Measurements from ENCODE around the gene RAB39B.
"Not testable (repeated sequence)": the region's sequence is repeated elsewhere in the genome, so short reads cannot be mapped to it uniquely, and the experiment has no call there.

RAB39B gene, protein sequence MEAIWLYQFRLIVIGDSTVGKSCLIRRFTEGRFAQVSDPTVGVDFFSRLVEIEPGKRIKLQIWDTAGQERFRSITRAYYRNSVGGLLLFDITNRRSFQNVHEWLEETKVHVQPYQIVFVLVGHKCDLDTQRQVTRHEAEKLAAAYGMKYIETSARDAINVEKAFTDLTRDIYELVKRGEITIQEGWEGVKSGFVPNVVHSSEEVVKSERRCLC

GRCh38 chrX:155263854-155264628 is at the start of gene RAB39B:
Gene RAB39B, minus strand, starts transcription at chrX:155264491. Its CDS starts 203 bp downstream, at chrX:155264288.
- TF ChIP-seq POLR2A (IDR thresholded peaks at IDR 0.05; ENCODE audit: low read depth, low read length), result no peak
- FAIRE-seq, result peak; percentile 83
- DNase-seq (ENCODE audit: insufficient read length, low spot score), result peak; percentile 55

DNA sequence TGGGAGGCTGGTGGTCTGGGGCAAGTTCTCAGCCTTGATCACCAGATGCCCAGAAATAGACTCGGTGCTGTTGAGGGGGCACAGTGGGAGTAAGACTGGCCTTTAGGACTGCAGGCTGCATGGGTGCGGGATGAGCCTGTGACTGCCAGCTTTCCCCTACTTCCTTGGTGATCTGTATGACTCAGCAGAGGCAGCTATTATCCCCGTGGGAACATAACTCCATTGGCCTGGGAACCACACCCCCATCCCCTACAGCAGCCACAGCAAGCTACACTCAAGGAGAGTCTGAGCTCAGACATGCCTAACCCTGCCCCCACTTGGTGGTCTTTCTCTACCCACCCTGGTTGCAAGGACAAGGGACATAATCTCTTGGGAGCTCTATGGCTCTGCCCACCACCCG is 49.5 kb upstream of the RAB39B start:
- FAIRE-seq (no peak), DNase-seq (ENCODE audit: insufficient read length, low spot score) (no peak)
- no peak for TF ChIP-seq POLR2A (IDR thresholded peaks at IDR 0.05; ENCODE audit: low read depth, low read length)

DNA sequence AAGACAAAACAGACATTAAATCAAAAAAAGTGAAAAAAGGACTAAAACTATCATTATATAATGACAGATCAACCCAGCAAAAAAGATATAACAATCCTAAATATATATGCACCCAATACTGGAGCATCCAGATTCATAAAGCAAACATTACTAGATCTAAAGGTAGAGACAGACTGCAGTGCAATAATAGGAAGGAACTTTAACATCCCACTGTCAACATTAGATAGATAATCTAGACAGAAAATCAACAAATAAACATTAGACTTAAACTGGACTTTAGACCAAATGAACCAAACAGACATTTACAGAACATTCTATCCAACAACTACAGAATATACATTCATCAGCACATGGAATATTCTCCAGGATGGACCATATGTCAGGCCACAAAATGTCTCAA is 29.5 kb upstream of the RAB39B start:
- no peak for DNase-seq (ENCODE audit: insufficient read length, low spot score)
- no peak for TF ChIP-seq POLR2A (IDR thresholded peaks at IDR 0.05; ENCODE audit: low read depth, low read length)
- no peak for FAIRE-seq

DNA sequence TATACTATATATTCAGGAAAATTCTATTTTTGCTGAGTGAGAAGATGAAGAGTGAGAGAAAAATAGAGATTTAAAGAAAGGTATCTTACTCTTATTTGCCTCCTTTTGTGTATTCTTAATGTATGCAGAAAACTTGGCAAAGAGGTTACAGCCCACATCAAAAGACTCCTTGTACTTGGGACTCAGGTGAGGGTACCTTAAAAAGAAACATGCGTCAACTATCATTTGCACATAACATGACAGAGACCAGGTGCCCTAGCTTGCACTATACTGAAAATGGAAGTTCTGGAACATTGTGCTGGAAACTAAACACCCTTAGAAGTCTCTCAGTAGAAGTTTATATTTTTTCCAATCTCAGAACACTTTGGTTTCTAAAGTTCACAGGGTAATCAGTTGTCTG is 15.6 kb upstream of the RAB39B start:
- DNase-seq (ENCODE audit: insufficient read length, low spot score) (no peak), FAIRE-seq (no peak)
- no peak for TF ChIP-seq POLR2A (IDR thresholded peaks at IDR 0.05; ENCODE audit: low read depth, low read length)

- no peak for FAIRE-seq
- TF ChIP-seq POLR2A (IDR thresholded peaks at IDR 0.05; ENCODE audit: low read depth, low read length), result no peak
- DNase-seq (ENCODE audit: insufficient read length, low spot score), result no peak
These were observed 6.7 kb upstream of the RAB39B start for GRCh38 chrX:155270969-155271368.

- not testable (repeated sequence) for DNase-seq (ENCODE audit: insufficient read length, low spot score); FAIRE-seq
These were observed 3.7 kb upstream of the RAB39B start for GRCh38 chrX:155267995-155268394.

- TF ChIP-seq POLR2A (IDR thresholded peaks at IDR 0.05; ENCODE audit: low read depth, low read length), result no peak
- FAIRE-seq (no peak), DNase-seq (ENCODE audit: insufficient read length, low spot score) (no peak)
These were observed 2.1 kb upstream of the RAB39B start for GRCh38 chrX:155266439-155266838.

DNA sequence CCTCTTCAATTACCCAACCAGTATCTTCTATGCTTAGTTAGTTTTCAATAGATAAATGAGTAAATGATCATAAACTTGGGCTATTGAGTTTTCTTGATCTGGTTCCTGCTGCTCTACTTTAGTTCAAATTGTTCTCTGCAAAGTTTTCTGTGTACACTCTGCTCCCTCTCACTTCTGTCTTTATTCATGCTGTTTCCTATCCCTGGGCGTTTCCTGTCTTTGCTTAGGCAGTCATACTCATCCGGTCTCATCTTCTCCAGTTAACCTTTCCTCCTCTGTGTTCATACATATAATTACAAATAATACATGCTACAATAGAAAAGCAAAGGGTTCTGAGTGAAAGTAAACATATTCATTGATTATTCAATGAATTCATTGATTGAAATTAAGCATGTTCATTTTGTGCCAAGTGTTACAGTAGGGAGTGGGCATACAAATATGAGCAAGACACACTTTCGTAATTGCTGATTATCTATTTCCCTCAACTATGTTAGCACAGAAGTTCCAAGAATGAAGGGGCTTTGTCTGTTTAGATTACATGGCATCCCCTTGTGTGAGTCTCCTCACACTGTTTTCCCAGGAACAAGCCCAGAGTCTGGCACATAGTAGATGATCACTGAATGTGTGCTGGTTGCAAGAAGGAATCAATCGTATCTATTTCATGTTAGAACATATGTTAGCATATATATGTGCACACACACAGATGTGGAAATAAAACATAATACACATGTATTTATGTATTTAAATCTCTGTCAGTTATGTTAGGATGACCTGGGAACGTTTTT is 1.1 kb downstream of the RAB39B start:
- FAIRE-seq (no peak), DNase-seq (ENCODE audit: insufficient read length, low spot score) (no peak)
- TF ChIP-seq POLR2A (IDR thresholded peaks at IDR 0.05; ENCODE audit: low read depth, low read length), result no peak

DNA sequence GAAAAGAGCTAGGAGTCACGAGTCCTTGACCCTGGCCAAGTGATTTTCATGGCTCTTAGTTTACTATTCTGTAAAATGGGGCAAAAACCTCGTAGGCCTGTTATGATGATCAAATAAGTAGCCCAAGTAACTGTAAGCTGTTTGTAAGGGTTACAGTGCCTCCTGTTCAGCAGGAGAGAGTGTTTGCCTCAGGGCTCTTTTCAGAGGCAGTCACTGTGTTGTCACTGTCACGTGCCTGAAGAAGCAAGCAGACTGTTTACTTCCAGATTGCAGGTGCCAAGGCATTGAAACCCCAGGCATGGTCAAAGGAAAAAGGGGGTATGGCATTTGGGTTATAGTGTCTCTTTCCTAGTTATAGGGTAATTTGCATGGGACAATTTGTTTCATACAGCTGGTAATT is 4.5 kb downstream of the RAB39B start:
- DNase-seq (ENCODE audit: insufficient read length, low spot score), result no peak
- no peak for FAIRE-seq
- TF ChIP-seq POLR2A (IDR thresholded peaks at IDR 0.05; ENCODE audit: low read depth, low read length), result no peak

DNA sequence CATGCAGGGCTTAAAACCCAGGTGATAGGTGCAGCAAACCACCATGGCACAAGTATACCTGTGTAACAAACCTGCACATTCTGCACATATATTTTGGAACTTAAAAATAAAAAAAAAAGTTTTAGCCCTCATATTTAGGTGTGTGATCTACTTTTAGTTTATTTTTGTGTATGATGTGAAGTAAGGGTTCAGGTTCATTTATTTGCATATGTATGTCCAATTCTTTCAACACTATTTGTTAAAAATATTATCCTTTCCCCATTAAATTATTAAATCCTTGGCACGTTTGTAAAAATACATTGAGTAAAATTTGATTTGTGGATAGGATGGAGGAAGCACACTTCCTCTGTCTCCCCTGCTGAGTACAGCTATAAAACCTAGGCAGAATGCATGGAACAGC is 12.9 kb downstream of the RAB39B start:
- FAIRE-seq, result no peak
- no peak for TF ChIP-seq POLR2A (IDR thresholded peaks at IDR 0.05; ENCODE audit: low read depth, low read length)
- no peak for DNase-seq (ENCODE audit: insufficient read length, low spot score)

DNA sequence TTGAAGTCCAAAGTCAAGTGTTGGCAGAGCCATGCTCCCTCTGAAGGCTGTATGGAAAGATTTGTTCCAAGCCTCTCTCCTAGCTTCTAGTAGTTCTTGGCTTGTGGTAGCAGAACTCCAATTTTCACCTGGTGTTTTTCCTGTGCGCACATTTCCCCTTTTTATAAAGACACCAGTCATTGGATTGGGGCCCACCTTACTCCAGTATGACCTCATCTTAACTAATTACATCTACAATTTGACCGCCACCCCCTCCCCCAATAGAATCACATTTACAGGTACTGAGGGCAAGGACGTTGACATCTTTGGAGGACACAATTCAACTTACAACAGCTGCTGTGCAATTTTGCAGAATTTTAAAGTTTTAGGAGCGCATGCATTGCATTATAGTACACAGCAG is 16.8 kb downstream of the RAB39B start:
- FAIRE-seq (no peak), DNase-seq (ENCODE audit: insufficient read length, low spot score) (no peak)
- TF ChIP-seq POLR2A (IDR thresholded peaks at IDR 0.05; ENCODE audit: low read depth, low read length), result no peak

DNA sequence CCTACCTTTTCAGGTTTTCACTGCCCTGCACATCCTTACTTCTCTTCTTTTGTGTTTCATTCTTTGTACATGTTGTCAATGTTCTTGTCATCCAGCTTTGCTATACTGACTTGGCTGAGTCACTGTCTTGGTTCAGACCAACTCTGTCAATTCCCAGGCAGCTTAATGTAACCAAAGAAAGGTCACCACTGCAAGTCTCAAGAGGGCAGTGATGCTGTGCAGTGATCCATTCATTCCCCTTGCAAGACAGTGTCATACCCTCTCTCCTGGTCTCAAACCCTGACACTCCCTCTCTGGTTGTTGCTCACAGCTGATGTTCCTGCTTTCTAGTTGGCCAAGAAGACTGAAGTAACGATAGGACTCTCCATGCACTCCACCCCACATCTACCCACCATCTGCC is 17.5 kb downstream of the RAB39B start:
- no peak for TF ChIP-seq POLR2A (IDR thresholded peaks at IDR 0.05; ENCODE audit: low read depth, low read length)
- no peak for FAIRE-seq

DNA sequence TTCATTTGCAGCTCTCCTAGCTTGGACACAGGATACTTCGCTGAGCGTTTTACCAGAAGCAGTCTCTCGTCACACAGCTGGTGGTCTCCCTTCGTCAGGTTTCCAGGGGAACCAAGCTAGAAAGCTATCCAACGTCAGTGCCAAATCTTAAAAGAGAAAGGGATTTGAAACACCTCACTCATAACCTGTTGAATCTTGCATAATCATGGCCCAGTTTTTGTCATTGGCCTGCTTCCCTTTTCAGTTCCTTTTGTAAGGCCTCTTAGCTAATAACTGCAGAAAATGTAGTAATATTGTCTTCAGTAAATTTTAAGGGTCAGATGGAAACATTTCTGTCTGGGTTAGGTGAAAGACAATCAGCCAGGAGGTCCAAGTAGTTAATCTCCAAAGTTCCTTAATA is 22.0 kb downstream of the RAB39B start:
- FAIRE-seq (no peak), DNase-seq (ENCODE audit: insufficient read length, low spot score) (no peak)
- no peak for TF ChIP-seq POLR2A (IDR thresholded peaks at IDR 0.05; ENCODE audit: low read depth, low read length)

More for the DNA sequence above, 17.5 kb downstream of the RAB39B start:
- DNase-seq (ENCODE audit: insufficient read length, low spot score), result no peak

DNA sequence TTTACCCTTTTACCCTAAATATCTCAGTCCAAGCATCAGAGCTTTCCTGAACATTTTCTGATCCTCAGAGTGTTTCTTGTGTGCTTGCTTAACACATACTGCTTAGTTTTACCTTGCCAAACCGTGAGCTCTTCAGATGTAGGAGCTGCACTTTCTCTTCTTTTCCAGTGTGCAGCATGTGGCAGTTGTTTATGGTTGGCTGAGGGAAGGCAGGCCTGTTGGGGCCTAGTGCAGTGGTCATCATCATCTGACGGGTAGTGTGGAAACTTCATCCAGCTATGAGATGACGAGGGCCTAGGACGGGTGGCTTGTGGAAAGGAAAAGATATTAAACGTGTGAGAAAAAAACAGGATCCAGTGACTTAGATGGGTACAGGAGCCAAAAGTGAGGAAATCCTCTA is 26.6 kb downstream of the RAB39B start:
- FAIRE-seq (no peak), DNase-seq (ENCODE audit: insufficient read length, low spot score) (no peak)
- no peak for TF ChIP-seq POLR2A (IDR thresholded peaks at IDR 0.05; ENCODE audit: low read depth, low read length)

All from H54 (cell line).